HL-60/S4 treated with retinoic acid at 250 ng/mL for 4 days and 3 days (cell line): ENCODE measurements around the gene EXOC2.

Experiments used
- in situ Hi-C: fragments of 300-500 bp; cut with MboI; formaldehyde crosslinking; loops from 2 replicates; pipeline ENCODE4 v1.7.0; 2022; ENCODE audit warnings: low sequenced_read_pairs

Gene EXOC2

DNA sequence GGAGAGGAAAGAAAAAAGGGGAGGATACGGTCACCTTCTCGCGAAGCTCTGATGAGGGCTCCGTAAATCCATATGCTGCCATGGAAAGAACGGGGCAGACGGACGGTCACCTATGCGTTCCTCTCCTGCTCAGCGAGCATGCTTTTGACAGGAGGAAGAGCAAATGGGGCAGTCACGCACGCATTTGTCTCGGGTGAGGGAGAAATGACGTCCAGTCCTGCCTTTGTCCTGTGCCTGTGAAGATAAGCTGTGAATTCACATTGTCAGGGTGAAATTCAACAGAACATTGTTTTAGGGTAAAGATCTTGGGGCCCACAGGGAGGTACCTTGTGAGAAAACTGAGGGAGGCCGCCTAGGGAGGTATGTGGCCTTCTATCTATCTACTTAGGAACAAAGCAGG is 217.6 kb downstream of the EXOC2 start:
- in situ Hi-C loops, result no loop called here

DNA sequence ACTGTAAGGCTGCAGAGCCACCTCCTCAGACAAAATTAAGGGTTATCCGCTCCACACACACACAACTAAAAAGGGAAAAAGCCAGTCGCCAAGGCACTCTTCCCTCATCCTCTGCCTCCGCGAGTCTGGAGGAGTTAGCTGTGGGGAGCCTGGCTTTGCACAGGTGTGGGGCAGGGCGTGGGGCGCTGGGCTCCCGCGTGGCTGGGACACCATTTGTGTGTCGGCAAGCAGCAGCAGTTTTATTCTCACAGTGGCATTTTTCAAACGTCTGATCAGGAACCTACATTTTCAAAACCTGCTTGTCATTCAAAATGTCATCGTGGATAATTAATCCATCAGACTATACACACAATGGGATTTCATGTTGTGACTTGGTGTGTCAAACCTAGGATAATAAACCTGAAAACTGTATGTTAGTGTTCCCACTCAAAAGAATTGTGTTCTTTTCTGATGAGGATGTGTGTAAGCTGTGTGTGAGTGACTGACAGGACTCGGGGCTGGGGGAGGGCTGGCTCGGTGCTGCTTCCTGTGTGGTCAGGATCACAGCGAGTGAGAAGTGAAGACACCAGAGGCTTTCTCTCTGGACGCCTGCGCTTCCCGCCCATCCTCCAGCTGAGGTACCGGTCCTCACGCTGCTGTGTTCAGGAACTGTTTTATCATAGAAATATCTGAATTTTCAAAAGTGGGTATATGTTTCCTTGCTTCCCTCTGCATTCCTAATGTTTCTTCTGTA is 218.3 kb downstream of the EXOC2 start:
- in situ Hi-C loops, result no loop called here

DNA sequence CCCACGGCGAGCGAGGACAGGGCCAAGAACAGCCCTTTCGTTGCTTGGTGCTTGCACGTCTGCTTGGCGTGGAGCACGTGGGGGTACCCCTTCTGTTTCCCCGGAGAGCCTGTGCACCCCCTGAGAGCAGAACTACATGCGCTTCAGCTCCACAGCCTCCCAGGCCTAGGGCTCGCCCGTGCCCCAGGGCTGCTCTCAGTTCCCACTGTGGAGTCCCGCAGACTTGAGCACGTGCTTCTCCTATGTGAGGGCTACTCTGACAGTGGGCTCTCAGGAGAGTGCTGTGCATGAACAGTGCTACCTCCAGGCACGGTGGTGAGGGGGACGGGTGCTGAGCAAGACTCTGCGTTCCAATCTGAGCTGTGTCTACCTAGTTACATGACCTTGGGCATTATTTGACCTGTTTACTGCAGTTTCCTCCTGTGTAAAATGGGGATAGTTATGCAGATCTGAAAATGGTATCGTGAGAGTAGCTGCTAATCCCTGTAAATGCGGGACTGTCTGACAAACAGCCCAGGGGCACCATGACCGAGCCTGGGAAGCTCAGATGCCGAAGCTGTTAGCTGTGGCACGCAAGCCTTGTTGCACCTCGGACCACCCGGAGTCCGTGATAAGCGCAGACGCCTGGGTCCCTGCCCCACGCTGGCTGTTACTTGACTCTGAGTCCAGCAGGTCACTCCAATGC is 219.0 kb downstream of the EXOC2 start:
- in situ Hi-C loops, result no loop called here

DNA sequence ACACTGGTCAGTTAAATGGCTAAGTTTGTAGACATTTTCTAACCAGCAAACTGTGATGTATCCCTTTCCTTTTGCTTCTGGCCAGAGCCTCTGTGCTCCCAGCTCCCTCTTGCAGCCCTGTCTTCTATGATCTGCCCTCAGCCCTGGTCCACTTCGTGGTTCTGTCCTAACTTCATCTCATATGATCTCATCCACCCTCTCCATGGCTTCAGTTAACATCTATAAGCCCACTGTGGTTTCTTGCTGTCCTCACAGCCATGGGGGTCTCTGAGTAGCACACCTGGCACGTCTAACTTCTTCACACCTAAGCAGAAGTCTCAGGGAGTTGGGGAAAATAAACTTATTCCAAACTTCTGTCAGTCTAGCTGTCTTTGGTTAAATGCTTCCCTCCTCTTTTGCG is 219.6 kb downstream of the EXOC2 start:
- in situ Hi-C loops, result no loop called here

DNA sequence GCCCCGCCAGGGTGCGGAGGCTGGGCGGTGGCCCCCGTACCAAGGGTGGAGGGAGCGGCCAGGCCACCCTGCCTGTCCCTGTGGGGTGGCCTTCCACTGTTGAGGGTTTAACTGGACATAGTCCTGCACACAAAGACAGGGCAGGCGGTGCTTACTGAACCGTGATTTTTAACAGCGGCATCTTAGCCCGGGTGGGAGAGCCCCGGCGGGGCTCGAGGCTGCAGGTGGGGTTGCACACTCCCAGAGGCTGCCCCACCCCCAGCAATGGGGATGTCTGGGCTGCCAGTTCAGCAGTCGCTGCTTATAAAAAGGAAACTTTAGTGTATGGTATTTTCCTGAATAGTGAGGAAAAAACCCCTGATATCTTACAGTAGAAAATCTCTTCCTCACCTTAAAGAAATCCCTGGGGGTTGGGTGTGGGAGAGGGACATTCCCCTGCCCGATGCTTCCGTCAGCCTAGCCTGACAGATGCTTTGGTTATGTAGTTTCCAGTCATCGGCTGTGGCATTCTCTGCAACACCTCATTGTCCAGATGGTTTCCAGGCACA is 222.0 kb downstream of the EXOC2 start:
- in situ Hi-C loops, result no loop called here

DNA sequence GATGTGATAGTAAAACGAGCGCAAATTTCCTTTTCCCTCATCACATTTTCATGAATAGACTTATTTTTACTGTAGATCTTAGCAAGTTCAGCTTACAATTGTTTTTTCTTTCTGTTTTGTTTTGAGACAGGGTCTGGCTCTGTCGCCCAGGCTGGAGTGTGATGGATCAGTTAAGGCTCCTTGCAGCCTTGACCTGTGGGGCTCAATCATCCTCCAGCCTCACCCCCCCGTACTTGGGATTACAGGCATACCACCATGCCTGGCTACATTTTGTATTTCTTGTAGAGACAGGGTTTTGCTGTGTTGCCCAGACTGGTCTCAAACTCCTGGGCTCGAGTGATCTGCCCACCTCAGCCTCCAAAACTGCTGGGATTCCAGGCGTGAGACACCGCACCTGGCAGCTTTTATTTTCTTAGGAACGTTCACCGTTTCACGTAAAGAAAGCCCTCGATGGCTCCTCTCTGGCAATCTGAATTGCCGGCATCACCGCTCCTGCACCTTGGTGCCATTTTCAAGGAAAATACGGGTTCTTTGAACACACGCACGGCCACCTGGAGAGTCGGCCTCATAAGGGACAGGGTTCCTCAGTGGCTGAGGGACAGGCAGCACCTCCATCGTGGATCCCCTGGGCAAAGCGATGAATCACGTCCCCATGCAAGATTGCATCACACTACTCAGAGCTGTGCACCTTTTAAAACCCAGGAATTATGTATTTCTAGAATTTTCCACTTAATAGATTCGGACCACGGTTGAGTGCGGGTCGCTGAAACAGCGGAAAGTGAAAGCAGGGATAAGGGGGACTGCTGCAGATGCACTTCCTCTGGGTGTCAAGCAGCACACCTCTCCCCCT is 222.7 kb downstream of the EXOC2 start:
- in situ Hi-C loops, result no loop called here

DNA sequence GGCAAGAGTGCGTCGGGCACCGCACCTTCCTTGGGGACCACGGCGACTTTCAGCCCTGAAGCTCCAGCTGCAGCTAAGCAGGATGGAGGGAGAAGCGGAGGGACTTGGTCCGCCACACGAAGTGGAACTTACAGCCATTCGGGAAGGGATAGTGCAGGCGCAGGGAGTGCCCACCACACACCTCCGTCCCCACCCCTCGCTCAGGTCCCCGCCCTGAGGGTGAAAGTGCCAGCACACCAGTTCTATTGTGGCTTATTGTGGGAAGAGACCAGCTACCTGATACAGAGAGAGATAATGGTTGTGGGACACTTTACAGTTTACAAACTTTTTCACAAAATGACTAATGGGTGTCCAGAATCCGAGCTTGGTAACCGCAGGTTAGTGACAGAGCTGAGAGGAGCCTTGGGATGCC is 225.3 kb downstream of the EXOC2 start:
- in situ Hi-C loops, result no loop called here

DNA sequence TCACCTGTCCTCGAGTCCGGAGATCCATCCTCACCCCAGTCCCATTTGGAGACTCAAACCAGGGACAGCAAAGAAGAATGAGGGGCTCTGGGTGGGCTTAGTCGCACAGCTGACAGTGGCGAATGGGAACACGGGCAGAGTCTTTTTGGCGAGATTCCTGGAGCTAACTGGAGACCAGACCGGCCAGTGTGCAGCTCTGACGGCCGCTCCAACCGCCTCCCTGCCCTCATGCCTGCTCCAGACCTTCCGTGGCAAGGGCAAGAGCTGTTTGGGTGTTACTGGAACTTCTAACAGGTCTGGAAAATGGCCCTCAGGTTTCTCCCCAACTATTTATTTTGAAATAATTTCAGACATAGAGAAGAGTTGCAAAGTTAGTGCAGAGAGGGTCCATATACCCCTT is 225.8 kb downstream of the EXOC2 start:
- in situ Hi-C loops, result no loop called here

DNA sequence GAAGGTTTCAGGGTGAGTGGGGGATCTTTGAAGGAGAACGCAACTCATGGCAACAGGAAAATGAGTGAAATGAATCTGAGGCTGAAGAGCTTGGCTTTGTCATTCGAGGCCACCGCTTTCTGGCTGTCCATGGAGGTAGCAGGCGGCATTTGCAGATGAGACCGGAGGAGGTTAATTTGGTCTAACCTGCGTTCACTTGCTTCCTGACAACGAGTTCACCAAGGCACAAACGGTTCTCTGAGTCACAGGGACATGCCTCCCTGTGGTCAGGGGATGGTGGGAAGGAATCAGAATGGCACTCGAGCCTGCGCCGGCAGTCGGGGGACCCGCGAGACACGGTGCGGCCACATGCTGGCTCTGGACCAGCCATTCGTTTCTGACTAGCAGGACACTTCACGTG is 226.4 kb downstream of the EXOC2 start:
- in situ Hi-C loops, result no loop called here

DNA sequence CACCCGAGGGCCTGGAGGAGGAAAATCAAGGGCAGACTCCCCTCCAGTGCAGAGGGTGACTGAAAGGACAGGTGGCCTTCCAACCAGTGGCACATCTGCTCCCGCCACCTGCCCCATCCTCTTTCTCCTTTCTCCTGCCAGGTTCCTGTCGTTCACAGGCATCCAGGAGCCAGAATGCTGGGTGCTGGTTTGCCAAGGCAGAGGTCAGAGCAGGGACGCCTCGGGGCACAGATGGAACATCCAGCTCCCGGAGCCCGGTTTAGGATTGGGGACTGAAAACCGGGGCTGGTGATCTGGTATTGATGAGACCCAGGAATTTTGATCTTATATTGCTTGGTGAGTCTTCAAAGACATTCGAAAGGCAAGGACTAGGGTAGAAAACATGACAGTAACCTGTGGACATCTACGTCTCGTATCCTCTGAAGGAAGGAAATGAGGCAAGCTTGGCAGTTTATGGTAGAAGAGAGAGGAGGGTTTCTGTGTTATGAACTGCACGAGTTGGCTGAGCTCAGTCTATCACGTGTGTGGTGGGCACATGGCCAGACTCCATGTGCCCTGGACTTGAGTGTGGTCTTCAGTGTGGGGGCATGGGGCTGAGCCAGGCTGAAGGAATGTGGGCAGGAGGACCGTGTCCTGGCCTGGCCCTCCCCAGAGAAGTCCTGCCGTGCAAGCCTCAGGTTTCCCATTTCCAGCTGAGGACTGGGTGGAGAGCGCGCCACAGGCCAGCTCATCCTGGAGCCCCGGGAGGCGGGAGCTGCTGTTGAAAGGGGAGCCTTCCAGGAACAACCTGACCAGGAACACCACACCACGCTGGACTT is 227.2 kb downstream of the EXOC2 start:
- in situ Hi-C loops, result no loop called here

DNA sequence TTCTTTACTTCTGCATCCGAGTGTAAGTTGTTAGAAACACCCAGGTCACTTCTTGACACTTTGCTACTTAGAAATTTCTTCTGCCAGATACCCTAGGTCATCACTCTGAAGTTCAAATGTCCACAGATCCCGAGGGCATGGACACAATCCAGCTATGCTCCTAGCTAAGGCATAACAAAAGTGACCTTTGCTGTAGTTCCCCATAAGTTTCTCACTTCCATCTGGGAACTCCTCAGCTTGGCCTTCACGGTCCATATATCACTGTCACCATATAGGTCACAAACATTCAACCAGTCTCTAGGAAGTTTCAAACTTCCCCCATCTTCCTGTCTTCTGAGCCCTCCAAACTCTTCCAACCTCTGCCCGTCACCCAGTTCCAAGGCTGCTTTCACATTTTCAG is 236.1 kb downstream of the EXOC2 start:
- in situ Hi-C loops, result no loop called here

DNA sequence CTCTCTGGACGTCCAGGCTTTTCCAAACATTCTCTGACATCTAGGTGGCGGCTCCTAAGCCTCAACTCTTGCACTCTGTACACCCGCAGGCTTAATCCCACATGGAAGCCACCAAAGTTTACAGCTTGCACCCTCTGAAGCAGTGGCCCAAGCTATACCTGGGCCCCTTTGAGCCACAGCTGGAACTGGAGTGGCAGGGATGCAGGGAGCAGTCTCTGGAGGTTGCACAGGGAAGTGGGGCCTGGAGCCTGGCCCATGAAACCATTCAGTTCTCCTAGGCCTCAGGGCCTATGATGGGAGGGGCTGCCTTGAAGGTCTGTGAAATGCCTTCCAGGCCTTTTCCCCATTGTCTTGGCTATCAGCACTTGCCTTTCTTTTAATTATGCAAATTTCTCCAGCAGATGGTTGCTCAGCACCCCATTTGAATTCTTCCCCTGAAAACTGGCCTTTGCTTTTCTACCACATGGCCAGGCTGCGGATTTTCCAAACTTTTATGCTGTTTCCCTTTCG is 236.5 kb downstream of the EXOC2 start:
- in situ Hi-C loops, result no loop called here

DNA sequence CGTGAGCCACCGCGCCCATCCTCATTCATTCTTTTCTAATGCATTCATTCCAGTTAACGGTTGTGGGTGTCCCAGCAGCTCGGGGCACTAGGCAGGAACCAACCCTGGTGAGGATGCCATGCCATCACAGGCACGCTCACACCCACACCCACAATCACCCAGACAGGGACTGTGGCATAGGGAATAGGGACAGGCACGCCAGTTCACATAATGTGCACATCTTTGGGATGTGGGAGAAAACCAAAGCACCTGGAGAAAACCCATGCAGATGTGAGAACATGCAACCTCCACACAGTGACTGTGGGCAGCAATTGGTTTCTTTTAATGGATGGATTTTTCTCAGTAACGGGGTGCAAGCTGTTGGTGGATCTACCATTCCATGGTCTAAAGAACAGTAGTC is 237.1 kb downstream of the EXOC2 start:
- in situ Hi-C loops, result no loop called here

DNA sequence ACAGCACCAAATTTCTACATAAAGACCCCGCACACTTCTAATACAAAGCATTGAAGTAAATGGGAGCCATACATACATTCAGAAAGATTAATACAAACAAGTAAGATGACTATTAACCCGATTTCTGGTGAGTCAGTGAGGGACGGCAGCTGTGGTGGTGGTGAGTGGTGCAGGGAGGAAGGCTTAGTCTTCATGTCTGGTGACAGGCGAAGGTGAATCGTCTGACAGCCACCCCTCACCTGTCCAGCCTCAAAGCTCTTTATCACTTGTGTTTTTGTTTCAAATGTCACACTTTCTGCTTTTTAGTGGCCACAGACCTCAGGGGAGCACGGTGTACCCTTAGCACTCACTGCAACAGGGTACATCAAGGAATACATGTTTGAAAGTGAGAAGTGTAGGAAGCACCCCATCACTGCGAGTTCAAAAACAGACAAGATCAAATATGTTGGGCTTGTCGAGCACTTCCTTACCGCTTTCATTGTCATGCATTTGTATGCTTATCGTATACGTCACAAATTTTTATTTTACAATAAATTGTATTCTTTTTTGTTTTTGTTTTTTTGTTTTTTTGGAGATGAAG is 237.8 kb downstream of the EXOC2 start:
- in situ Hi-C loops, result no loop called here

DNA sequence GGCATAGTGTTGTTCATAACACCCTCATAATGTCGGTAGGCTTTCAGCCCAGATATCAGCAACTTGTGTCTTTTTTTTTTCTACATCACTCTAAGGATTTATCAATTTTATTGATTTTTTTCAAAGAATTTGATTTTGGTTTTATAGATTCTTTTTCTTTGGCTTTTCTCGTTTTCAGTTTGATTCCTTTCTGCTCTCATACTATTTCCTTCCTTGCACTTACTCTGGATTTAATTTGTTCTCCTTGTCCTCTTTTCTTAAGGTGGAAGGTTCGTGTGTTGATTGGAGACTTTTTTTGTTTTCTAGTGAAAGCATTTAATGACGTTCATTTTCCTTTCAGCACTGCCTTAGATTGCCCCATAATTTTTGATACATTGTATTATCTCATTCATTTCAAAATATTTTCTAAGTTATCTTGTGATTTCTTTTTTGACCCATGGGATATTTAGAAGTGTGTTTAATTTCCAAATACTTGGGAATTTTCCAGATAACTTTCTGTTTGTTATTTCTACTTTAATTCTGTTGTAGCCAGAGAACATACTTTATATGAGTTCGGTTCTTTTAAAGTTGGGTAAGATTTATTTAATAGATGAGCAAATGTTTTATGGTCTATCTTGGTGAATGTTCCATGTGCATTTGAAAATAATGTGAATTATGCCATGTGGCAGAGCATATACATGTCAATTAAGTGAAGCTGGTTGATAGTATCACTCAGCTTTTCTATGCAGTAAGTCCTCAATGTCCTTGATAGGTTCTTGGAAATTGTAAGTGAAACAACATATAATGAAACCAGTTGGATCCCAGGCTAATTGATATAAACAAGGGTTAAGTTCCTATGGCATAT is 238.6 kb downstream of the EXOC2 start:
- in situ Hi-C loops, result no loop called here

DNA sequence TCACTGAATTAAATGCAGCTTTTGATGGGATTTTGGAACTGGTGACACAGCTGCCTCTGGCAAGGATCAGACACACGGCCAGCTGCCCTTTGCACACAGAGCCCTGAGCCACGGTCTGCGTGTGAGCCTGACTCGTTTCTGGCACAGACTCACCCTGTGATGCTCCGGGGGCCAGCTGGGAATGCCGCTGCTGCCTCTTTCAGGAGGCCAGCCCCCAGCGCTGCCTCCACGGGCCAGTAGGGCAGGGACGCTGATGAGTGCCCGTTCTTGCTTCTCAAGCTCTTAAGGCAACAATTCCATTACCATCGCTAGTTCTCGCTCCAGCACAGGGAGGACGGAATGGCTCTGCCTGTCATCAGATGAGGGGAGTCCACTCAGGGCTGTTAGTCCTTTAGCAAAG is 239.8 kb downstream of the EXOC2 start:
- in situ Hi-C loops, result no loop called here

DNA sequence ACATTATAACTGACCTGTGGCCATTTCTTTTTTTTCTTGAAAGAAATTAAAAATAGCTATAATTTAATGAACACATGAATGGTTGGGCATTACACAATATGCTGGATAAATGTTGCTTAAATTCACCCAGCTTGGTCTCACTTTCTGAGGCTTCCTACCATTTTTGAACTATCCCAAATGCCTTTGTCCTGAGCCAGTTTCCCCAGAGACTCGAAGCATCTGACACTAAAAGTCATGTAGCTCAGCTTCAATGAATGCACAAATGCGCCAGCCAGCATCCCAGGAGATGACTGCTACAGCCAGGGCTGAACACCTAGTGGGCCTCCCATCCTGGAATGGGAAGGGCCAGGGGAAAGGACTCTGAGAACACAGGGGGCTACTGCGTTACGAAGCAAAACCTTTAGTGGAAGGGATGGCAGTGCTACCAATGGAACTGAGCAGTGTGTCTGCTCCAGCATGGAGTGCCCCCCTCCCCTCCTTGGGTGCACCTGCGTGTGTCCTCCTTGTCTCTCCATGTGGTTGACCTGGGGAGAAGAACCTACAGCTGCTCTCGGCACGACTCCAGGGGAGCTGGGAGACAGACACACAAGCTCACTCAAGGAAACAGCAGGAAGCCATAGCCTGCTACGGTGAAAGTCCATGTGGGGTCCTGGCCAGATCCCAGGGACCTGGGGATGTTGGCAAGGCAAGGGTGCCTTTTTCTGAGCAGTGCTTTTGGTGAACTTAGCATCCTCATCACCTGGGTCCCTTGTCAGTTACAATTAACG is 240.5 kb downstream of the EXOC2 start:
- in situ Hi-C loops, result no loop called here

DNA sequence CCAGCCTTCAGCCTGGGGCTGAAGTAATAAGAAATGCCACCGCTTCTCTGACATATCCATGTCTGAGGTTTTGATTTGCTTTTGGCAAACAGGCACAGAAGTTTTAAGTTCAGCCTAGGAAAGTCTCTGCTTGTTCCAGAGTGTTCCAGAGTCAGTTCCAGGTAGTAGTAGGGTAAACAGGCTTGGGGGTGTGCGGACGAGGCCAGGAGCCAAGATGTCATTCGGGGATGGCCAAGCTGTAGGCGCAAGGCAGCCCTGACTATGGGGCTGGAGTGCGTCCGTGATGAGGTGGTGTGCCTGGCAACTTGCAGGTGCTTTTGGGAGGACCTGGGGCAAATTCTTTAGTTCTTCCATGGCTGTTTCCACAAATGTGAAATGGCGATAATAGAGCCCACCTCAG is 241.1 kb downstream of the EXOC2 start:
- in situ Hi-C loops, result no loop called here
